GM23338 (cell line): ENCODE data around the gene USP32. TPM values are rescaled to one million over a fixed set of nuclear protein-coding genes. Genes with fewer than 3 reads are reported as not detected.

ENCODE experiments used
- ATAC-seq: fragments of 200-7000 bp; cut with Tn5 transposase; 3 replicates; pipeline ENCODE4 v1.9.1; 2020
- DNase-seq: peaks from one replicate; pipeline ENCODE4 v3.0.0-alpha.2; 2015; ENCODE audit warnings: low spot score
- H2AFZ ChIP-seq: fragments of 200-600 bp; sonication (generic); 2 replicates; pipeline ENCODE4 v1.8.0; 2016; ENCODE audit warnings: antibody characterized with exemption, mild to moderate bottlenecking, moderate library complexity
- H3F3A ChIP-seq: fragments of 200-600 bp; sonication (generic); replicated peaks from 2 replicates; pipeline ENCODE4 v1.8.0; 2017; ENCODE audit warnings: antibody characterized with exemption, mixed run types, low read depth
- H3K27ac ChIP-seq: fragments of 200-600 bp; sonication (generic); 2 replicates; pipeline ENCODE4 v1.6.1; 2016; ENCODE audit warnings: low read depth
- H3K27me3 ChIP-seq: fragments of 200-600 bp; sonication (generic); 2 replicates; pipeline ENCODE4 v1.8.0; 2016; ENCODE audit warnings: mild to moderate bottlenecking, mixed run types, moderate library complexity; ENCODE audit not compliant: insufficient read depth
- H3K36me3 ChIP-seq: fragments of 200-600 bp; sonication (generic); 2 replicates; pipeline ENCODE4 v1.8.0; 2016; ENCODE audit warnings: mild to moderate bottlenecking; ENCODE audit not compliant: insufficient read depth
- H3K4me1 ChIP-seq: fragments of 200-600 bp; sonication (generic); 2 replicates; pipeline ENCODE4 v1.8.0; 2016; ENCODE audit warnings: mild to moderate bottlenecking, moderate library complexity; ENCODE audit not compliant: insufficient read depth
- H3K4me2 ChIP-seq: fragments of 200-600 bp; sonication (generic); 2 replicates; pipeline ENCODE4 v1.7.1; 2017; ENCODE audit warnings: mixed run types
- H3K4me3 ChIP-seq: fragments of 200-600 bp; sonication (generic); 2 replicates; pipeline ENCODE4 v1.6.1; 2016; ENCODE audit warnings: mixed run types
- H3K79me2 ChIP-seq: fragments of 200-600 bp; sonication (generic); replicated peaks from 2 replicates; pipeline ENCODE4 v1.8.0; 2017; ENCODE audit warnings: mild to moderate bottlenecking; ENCODE audit not compliant: insufficient read depth
- H3K9me2 ChIP-seq: fragments of 200-600 bp; sonication (generic); 2 replicates; pipeline ENCODE4 v1.8.0; 2017; ENCODE audit not compliant: insufficient read depth
- H4K20me1 ChIP-seq: fragments of 200-600 bp; sonication (generic); replicated peaks from 2 replicates; pipeline ENCODE4 v1.8.0; 2017; ENCODE audit warnings: mild to moderate bottlenecking; ENCODE audit not compliant: insufficient read depth
- H3K27ac Mint-ChIP-seq: 2 replicates; pipeline ENCODE4 v1.8.0; 2020; ENCODE audit warnings: inconsistent platforms, mild to moderate bottlenecking, moderate library complexity, mixed read lengths
- H3K27me3 Mint-ChIP-seq: 3 replicates; pipeline ENCODE4 v1.8.0; 2022; ENCODE audit warnings: low read depth, mild to moderate bottlenecking, moderate library complexity, mixed read lengths, inconsistent platforms; ENCODE audit not compliant: insufficient read depth, poor library complexity
- H3K36me3 Mint-ChIP-seq: 3 replicates; pipeline ENCODE4 v1.8.0; 2021; ENCODE audit warnings: low read depth, mild to moderate bottlenecking, inconsistent platforms, moderate library complexity, mixed read lengths
- H3K4me1 Mint-ChIP-seq: 3 replicates; pipeline ENCODE4 v1.8.0; 2020; ENCODE audit warnings: mild to moderate bottlenecking, inconsistent platforms, mixed read lengths
- H3K4me3 Mint-ChIP-seq: 3 replicates; pipeline ENCODE4 v1.8.0; 2021; ENCODE audit warnings: moderate library complexity, mild to moderate bottlenecking, inconsistent platforms, mixed read lengths
- H3K9me3 Mint-ChIP-seq: 3 replicates; pipeline ENCODE4 v1.8.0; 2020; ENCODE audit warnings: moderate library complexity, mild to moderate bottlenecking, inconsistent platforms, mixed read lengths
- CREB1 ChIP-seq: fragments of 250-450 bp; sonication (Bioruptor Pico); IDR thresholded peaks from 2 replicates; pipeline ENCODE4 v1.5.0; 2020; ENCODE audit warnings: low read depth, mild to moderate bottlenecking, moderate library complexity
- CTCF ChIP-seq, 2 experiments: fragments of 200-600 bp in 1 of 2; sonication (generic) in 1 of 2; conservative IDR thresholded peaks; 2 replicates each; pipeline versions ENCODE4 v1.5.1 to v1.6.1; 2016 to 2017; ENCODE audit warnings: antibody characterized with exemption in 2 of 2, low read depth in 2 of 2, mild to moderate bottlenecking in 2 of 2, moderate library complexity in 1 of 2
- JUNB ChIP-seq: IDR thresholded peaks from one replicate; pipeline ENCODE4 v1.6.1; 2016; ENCODE audit warnings: antibody characterized with exemption; ENCODE audit not compliant: unreplicated experiment
- NANOG ChIP-seq: IDR thresholded peaks from 2 replicates; pipeline ENCODE4 v1.6.1; 2016; ENCODE audit warnings: antibody characterized with exemption, borderline replicate concordance
- POLR2AphosphoS5 ChIP-seq: IDR thresholded peaks from 2 replicates; pipeline ENCODE4 v1.6.1; 2016; ENCODE audit warnings: antibody characterized with exemption, low read depth
- REST ChIP-seq: IDR thresholded peaks from one replicate; pipeline ENCODE4 v1.6.1; 2018; ENCODE audit warnings: antibody characterized with exemption; ENCODE audit not compliant: unreplicated experiment
- STAT1 ChIP-seq: IDR thresholded peaks from one replicate; pipeline ENCODE4 v1.6.1; 2016; ENCODE audit warnings: antibody characterized with exemption; ENCODE audit not compliant: unreplicated experiment
- ZNF114 ChIP-seq: fragments of 250-450 bp; sonication (Bioruptor Pico); IDR thresholded peaks from 2 replicates; pipeline ENCODE4 v1.5.0; 2020; ENCODE audit warnings: mild to moderate bottlenecking, moderate library complexity
- ZNF331 ChIP-seq: fragments of 250-450 bp; sonication (Bioruptor Pico); IDR thresholded peaks from 2 replicates; pipeline ENCODE4 v1.5.0; 2020; ENCODE audit warnings: low read depth, mild to moderate bottlenecking, moderate library complexity
- polyA plus RNA-seq: library from polyadenylated mRNA; unstranded; fragments of >200 nt; fragmentation: Nextera tagmentation; extraction: Ambion mirVana; gene quantifications from 2 replicates; pipeline ENCODE4 v1.2.1, GENCODE V29; 2016
- total RNA-seq: library from RNA; depleted of rRNA; stranded (reverse); fragments of >200 nt; shearing (Covaris generic); gene quantifications from 2 replicates; pipeline ENCODE4 v1.2.3, GENCODE V29; 2014
- TF ChIP-seq, protein P1 (sequence below): fragments of 250-450 bp; sonication (Bioruptor Pico); IDR thresholded peaks from 2 replicates; pipeline ENCODE4 v1.5.0; 2020; ENCODE audit warnings: mild to moderate bottlenecking, moderate library complexity

Gene USP32
- total and polyA plus RNA-seq, 2 experiments from 2014 or later, result 43.6 to 129 TPM

GRCh38 chr17:60168654-60169053 lies 223.3 kb downstream of the USP32 start (continued):
- TF ChIP-seq, protein P1, sequence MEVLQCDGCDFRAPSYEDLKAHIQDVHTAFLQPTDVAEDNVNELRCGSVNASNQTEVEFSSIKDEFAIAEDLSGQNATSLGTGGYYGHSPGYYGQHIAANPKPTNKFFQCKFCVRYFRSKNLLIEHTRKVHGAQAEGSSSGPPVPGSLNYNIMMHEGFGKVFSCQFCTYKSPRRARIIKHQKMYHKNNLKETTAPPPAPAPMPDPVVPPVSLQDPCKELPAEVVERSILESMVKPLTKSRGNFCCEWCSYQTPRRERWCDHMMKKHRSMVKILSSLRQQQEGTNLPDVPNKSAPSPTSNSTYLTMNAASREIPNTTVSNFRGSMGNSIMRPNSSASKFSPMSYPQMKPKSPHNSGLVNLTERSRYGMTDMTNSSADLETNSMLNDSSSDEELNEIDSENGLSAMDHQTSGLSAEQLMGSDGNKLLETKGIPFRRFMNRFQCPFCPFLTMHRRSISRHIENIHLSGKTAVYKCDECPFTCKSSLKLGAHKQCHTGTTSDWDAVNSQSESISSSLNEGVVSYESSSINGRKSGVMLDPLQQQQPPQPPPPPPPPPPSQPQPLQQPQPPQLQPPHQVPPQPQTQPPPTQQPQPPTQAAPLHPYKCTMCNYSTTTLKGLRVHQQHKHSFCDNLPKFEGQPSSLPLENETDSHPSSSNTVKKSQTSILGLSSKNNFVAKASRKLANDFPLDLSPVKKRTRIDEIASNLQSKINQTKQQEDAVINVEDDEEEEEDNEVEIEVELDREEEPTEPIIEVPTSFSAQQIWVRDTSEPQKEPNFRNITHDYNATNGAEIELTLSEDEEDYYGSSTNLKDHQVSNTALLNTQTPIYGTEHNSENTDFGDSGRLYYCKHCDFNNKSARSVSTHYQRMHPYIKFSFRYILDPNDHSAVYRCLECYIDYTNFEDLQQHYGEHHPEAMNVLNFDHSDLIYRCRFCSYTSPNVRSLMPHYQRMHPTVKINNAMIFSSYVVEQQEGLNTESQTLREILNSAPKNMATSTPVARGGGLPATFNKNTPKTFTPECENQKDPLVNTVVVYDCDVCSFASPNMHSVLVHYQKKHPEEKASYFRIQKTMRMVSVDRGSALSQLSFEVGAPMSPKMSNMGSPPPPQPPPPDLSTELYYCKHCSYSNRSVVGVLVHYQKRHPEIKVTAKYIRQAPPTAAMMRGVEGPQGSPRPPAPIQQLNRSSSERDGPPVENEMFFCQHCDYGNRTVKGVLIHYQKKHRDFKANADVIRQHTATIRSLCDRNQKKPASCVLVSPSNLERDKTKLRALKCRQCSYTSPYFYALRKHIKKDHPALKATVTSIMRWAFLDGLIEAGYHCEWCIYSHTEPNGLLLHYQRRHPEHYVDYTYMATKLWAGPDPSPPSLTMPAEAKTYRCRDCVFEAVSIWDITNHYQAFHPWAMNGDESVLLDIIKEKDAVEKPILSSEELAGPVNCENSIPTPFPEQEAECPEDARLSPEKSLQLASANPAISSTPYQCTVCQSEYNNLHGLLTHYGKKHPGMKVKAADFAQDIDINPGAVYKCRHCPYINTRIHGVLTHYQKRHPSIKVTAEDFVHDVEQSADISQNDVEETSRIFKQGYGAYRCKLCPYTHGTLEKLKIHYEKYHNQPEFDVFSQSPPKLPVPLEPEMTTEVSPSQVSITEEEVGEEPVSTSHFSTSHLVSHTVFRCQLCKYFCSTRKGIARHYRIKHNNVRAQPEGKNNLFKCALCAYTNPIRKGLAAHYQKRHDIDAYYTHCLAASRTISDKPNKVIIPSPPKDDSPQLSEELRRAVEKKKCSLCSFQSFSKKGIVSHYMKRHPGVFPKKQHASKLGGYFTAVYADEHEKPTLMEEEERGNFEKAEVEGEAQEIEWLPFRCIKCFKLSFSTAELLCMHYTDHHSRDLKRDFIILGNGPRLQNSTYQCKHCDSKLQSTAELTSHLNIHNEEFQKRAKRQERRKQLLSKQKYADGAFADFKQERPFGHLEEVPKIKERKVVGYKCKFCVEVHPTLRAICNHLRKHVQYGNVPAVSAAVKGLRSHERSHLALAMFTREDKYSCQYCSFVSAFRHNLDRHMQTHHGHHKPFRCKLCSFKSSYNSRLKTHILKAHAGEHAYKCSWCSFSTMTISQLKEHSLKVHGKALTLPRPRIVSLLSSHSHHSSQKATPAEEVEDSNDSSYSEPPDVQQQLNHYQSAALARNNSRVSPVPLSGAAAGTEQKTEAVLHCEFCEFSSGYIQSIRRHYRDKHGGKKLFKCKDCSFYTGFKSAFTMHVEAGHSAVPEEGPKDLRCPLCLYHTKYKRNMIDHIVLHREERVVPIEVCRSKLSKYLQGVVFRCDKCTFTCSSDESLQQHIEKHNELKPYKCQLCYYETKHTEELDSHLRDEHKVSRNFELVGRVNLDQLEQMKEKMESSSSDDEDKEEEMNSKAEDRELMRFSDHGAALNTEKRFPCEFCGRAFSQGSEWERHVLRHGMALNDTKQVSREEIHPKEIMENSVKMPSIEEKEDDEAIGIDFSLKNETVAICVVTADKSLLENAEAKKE (CRISPR knock-in tag), result no peak
- TF ChIP-seq CREB1 (CRISPR knock-in tag), result no peak
- no peak for TF ChIP-seq JUNB
- TF ChIP-seq ZNF114 (CRISPR knock-in tag), result no peak

DNA sequence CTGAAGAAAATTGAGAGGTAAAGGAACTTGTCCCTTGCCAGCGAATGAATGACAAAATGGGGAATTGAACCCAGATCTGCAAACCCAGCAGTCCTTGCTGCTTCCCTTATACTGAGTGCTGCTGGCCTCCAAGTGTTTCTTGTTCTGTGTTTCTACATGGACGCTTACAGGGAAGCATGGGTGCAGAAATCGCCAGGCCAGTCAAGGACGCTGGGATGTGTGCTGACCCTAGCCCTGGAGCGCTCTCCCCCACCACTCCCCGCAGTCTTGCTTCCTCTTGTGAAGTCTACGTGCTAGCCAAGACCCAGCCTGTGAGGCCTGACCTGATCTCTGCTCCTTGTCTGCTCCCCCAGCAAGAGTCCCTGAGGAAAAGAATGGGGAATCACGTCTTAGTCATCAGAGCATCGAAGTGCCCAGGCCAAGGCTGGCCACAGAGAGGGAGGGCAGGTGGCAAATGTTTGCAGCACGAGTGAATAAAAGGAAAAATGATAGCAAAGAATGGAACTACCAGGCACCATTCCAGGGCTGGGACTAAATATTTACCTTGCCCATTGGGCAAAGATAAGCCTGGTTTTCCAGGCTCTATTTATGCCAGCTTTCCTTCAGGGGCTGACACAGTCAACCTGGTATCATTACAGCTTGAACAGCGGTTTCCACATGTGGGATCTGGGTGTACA lies 224.7 kb downstream of the USP32 start:
- TF ChIP-seq CTCF (conservative IDR thresholded peaks at IDR 0.05; ENCODE audit: low read depth in 2 of 2), result no peak
- TF ChIP-seq STAT1, result no peak
- TF ChIP-seq NANOG, result no peak
- no peak for TF ChIP-seq ZNF331 (CRISPR knock-in tag)
- TF ChIP-seq ZNF114 (CRISPR knock-in tag), result no peak
- no peak for TF ChIP-seq CREB1 (CRISPR knock-in tag)
- no peak for TF ChIP-seq REST
- TF ChIP-seq POLR2AphosphoS5, result no peak
- H3K4me2 ChIP-seq, result no peak overlapping the region
- H3K27me3 ChIP-seq, result no peaks in the 10 kb centered on the region
- no peak overlapping the region for H3K4me3 ChIP-seq
- H3K36me3 ChIP-seq, result no peaks in the 10 kb centered on the region
- no peak overlapping the region for H3K4me3 Mint-ChIP-seq
- 0 out of 2 replicates have a peak, but pooled peaks cover 6% of the 10 kb centered on the region for H3F3A ChIP-seq
- ATAC-seq (no peak), DNase-seq (no peak)
- H3K27ac ChIP-seq, result no peak overlapping the region
- H3K4me1 Mint-ChIP-seq, result peaks cover 31% of the 10 kb centered on the region
- no peak overlapping the region for H2AFZ ChIP-seq
- H3K9me3 Mint-ChIP-seq, result no peaks in the 10 kb centered on the region; the same call in 2 of the 3 replicates
- no peak overlapping the region for H3K27ac Mint-ChIP-seq
- peaks cover 14% of the 10 kb centered on the region for H3K4me1 ChIP-seq
- no peaks in the 10 kb centered on the region for H4K20me1 ChIP-seq
- H3K9me2 ChIP-seq, result no peaks in the 10 kb centered on the region
- H3K27me3 Mint-ChIP-seq, result peaks cover 34% of the 10 kb centered on the region
- no peaks in the 10 kb centered on the region for H3K79me2 ChIP-seq
- H3K36me3 Mint-ChIP-seq, result no peaks in the 10 kb centered on the region
